Breast epithelium (tissue), 3 donors: ENCODE results near the gene KPNB1.

Experiments used
- POLR2A ChIP-seq: fragments of 450-650 bp; IDR thresholded peaks from one replicate; pipeline ENCODE4 v1.6.1; 2016; ENCODE audit warnings: antibody characterized with exemption, mild to moderate bottlenecking, moderate library complexity
- POLR2AphosphoS5 ChIP-seq, 3 donors: sonication (generic); formaldehyde crosslinking; IDR thresholded peaks; one replicate each; pipeline ENCODE4 v1.6.1; 2017; ENCODE audit warnings: antibody characterized with exemption in 3 of 3
- TF ChIP-seq, protein P1 (sequence below), 3 donors: fragments of 450-650 bp; IDR thresholded peaks; one replicate each; pipeline ENCODE4 v1.5.1; 2016 to 2017; ENCODE audit warnings: antibody characterized with exemption in 3 of 3, mild to moderate bottlenecking in 3 of 3, moderate library complexity in 3 of 3

DNA sequence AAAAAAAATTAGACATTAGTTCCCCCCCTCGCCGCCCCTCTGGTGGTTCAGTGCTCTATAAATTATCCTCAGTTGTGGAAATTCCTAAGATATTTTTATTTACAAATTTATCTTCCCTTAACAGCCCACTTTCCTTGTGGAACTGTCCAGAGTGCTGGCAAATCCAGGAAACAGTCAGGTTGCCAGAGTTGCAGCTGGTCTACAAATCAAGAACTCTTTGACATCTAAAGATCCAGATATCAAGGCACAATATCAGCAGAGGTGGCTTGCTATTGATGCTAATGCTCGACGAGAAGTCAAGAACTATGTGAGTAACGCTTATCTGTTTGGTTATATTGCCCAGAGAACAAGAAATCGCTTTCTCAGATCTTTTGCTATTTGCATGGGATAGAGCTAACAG, 2.9 kb downstream of the KPNB1 start:
- TF ChIP-seq, protein P1, sequence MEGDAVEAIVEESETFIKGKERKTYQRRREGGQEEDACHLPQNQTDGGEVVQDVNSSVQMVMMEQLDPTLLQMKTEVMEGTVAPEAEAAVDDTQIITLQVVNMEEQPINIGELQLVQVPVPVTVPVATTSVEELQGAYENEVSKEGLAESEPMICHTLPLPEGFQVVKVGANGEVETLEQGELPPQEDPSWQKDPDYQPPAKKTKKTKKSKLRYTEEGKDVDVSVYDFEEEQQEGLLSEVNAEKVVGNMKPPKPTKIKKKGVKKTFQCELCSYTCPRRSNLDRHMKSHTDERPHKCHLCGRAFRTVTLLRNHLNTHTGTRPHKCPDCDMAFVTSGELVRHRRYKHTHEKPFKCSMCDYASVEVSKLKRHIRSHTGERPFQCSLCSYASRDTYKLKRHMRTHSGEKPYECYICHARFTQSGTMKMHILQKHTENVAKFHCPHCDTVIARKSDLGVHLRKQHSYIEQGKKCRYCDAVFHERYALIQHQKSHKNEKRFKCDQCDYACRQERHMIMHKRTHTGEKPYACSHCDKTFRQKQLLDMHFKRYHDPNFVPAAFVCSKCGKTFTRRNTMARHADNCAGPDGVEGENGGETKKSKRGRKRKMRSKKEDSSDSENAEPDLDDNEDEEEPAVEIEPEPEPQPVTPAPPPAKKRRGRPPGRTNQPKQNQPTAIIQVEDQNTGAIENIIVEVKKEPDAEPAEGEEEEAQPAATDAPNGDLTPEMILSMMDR (IDR thresholded peaks at IDR 0.05): no peak
- TF ChIP-seq POLR2A: no peak
- TF ChIP-seq POLR2AphosphoS5 (IDR thresholded peaks at IDR 0.05): no peak
